H9 (cell line): ENCODE data around the gene TNFRSF4. TPM values are rescaled to one million over a fixed set of nuclear protein-coding genes. Genes with fewer than 3 reads are reported as not detected.

Experiments used
- DNase-seq: peaks from one replicate; pipeline ENCODE4 v3.0.0-alpha.2; 2017
- H2AFZ ChIP-seq: one replicate; pipeline ENCODE4 v1.6.1; 2013; ENCODE audit warnings: mild to moderate bottlenecking, low read length, control low read depth, moderate library complexity
- H2AK5ac ChIP-seq: 2 replicates; pipeline ENCODE4 v1.6.1; 2013; ENCODE audit warnings: low read length, control low read depth, mixed read lengths; ENCODE audit not compliant: insufficient read length
- H2BK120ac ChIP-seq: one replicate; pipeline ENCODE4 v1.6.1; 2013; ENCODE audit warnings: low read depth, mild to moderate bottlenecking, low read length, control low read depth, inconsistent platforms; ENCODE audit not compliant: poor library complexity, severe bottlenecking
- H2BK12ac ChIP-seq: 2 replicates; pipeline ENCODE4 v1.6.1; 2013; ENCODE audit warnings: low read length, control low read depth, mixed read lengths, low read depth; ENCODE audit not compliant: insufficient read length
- H2BK15ac ChIP-seq: 2 replicates; pipeline ENCODE4 v1.6.1; 2013; ENCODE audit warnings: low read depth, low read length, control low read depth
- H2BK20ac ChIP-seq: one replicate; pipeline ENCODE4 v1.6.1; 2013; ENCODE audit warnings: low read depth, mild to moderate bottlenecking, low read length, control low read depth, inconsistent platforms; ENCODE audit not compliant: poor library complexity, severe bottlenecking
- H2BK5ac ChIP-seq: 2 replicates; pipeline ENCODE4 v1.6.1; 2013; ENCODE audit warnings: low read length, control low read depth, mixed read lengths; ENCODE audit not compliant: insufficient read length
- H3K14ac ChIP-seq: 2 replicates; pipeline ENCODE4 v1.6.1; 2013; ENCODE audit warnings: low read length, control low read depth; ENCODE audit not compliant: insufficient read depth
- H3K18ac ChIP-seq: 2 replicates; pipeline ENCODE4 v1.6.1; 2013; ENCODE audit warnings: low read depth, mild to moderate bottlenecking, mixed read lengths, low read length, control low read depth; ENCODE audit not compliant: insufficient read length
- H3K23ac ChIP-seq: 2 replicates; pipeline ENCODE4 v1.6.1; 2013; ENCODE audit warnings: low read length, control low read depth, mixed read lengths, low read depth; ENCODE audit not compliant: insufficient read length
- H3K23me2 ChIP-seq: 2 replicates; pipeline ENCODE4 v1.6.1; 2013; ENCODE audit warnings: low read depth, mild to moderate bottlenecking, mixed read lengths, low read length, control low read depth; ENCODE audit not compliant: insufficient read length, poor library complexity, severe bottlenecking
- H3K27ac ChIP-seq: 2 replicates; pipeline ENCODE4 v1.5.1; 2013; ENCODE audit warnings: low read length, control low read depth, mixed read lengths, low read depth; ENCODE audit not compliant: insufficient read length
- H3K27me3 ChIP-seq: 2 replicates; pipeline ENCODE4 v1.6.1; 2013; ENCODE audit warnings: low read length, control low read depth, inconsistent platforms; ENCODE audit not compliant: insufficient read depth
- H3K4ac ChIP-seq: 2 replicates; pipeline ENCODE4 v1.6.1; 2013; ENCODE audit warnings: low read depth, mild to moderate bottlenecking, control low read depth, inconsistent platforms, low read length, moderate library complexity
- H3K4me1 ChIP-seq: 2 replicates; pipeline ENCODE4 v1.6.1; 2013; ENCODE audit warnings: low read length, control low read depth, inconsistent platforms; ENCODE audit not compliant: insufficient read depth
- H3K4me2 ChIP-seq: 2 replicates; pipeline ENCODE4 v1.6.1; 2013; ENCODE audit warnings: low read length, control low read depth, mixed read lengths; ENCODE audit not compliant: insufficient read length, insufficient read depth
- H3K56ac ChIP-seq: 2 replicates; pipeline ENCODE4 v1.6.1; 2013; ENCODE audit warnings: low read depth, mild to moderate bottlenecking, mixed read lengths, low read length, control low read depth; ENCODE audit not compliant: insufficient read length
- H3K79me1 ChIP-seq: 2 replicates; pipeline ENCODE4 v1.6.1; 2013; ENCODE audit warnings: low read depth, mild to moderate bottlenecking, moderate library complexity, low read length, control low read depth, inconsistent platforms; ENCODE audit not compliant: insufficient read depth, poor library complexity, severe bottlenecking
- H3K79me2 ChIP-seq: 2 replicates; pipeline ENCODE4 v1.6.1; 2013; ENCODE audit warnings: low read length, control low read depth, inconsistent platforms; ENCODE audit not compliant: insufficient read depth
- H3K9ac ChIP-seq: 2 replicates; pipeline ENCODE4 v1.6.1; 2013; ENCODE audit warnings: low read length, control low read depth, mixed read lengths; ENCODE audit not compliant: insufficient read length; ENCODE audit errors: extremely low read depth
- H3K9me3 ChIP-seq: one replicate; pipeline ENCODE4 v1.6.1; 2013; ENCODE audit warnings: low read depth, low read length, inconsistent platforms; ENCODE audit not compliant: control insufficient read depth
- H3T11ph ChIP-seq: one replicate; pipeline ENCODE4 v1.6.1; 2013; ENCODE audit warnings: mild to moderate bottlenecking, low read length, control low read depth, inconsistent platforms
- H4K20me1 ChIP-seq: one replicate; pipeline ENCODE4 v1.6.1; 2013; ENCODE audit not compliant: control insufficient read depth, insufficient read length, insufficient read depth
- H4K5ac ChIP-seq: 2 replicates; pipeline ENCODE4 v1.6.1; 2013; ENCODE audit warnings: low read depth, mild to moderate bottlenecking, mixed read lengths, low read length, control low read depth; ENCODE audit not compliant: insufficient read length
- H4K8ac ChIP-seq: replicated peaks from 2 replicates; pipeline ENCODE4 v1.6.1; 2013; ENCODE audit warnings: low read length, control low read depth, mixed read lengths, low read depth; ENCODE audit not compliant: insufficient read length
- H4K91ac ChIP-seq: 2 replicates; pipeline ENCODE4 v1.6.1; 2013; ENCODE audit warnings: low read depth, mild to moderate bottlenecking, moderate library complexity, mixed read lengths, low read length, control low read depth; ENCODE audit not compliant: insufficient read length
- H3K27ac Mint-ChIP-seq, 3 experiments: 2 replicates in 2 of 3; 3 replicates in 1 of 3; pipeline ENCODE4 v1.8.0; 2020 to 2021; ENCODE audit warnings: mixed read lengths in 3 of 3, mild to moderate bottlenecking in 1 of 3, moderate library complexity in 1 of 3
- H3K27me3 Mint-ChIP-seq: 2 replicates; pipeline ENCODE4 v1.8.0; 2021; ENCODE audit warnings: low read depth, mild to moderate bottlenecking, moderate library complexity, mixed read lengths
- H3K36me3 Mint-ChIP-seq, 3 experiments: 2 replicates in 2 of 3; 3 replicates in 1 of 3; pipeline ENCODE4 v1.8.0; 2020 to 2021; ENCODE audit warnings: low read depth in 3 of 3, mixed read lengths in 3 of 3; ENCODE audit not compliant: insufficient read depth in 1 of 3
- H3K4me1 Mint-ChIP-seq, 2 experiments: 2 replicates each; pipeline ENCODE4 v1.8.0; 2020; ENCODE audit warnings: mixed read lengths in 2 of 2
- H3K4me3 Mint-ChIP-seq, 2 experiments: 2 replicates in 1 of 2; 3 replicates in 1 of 2; pipeline ENCODE4 v1.8.0; 2020 to 2021; ENCODE audit warnings: mild to moderate bottlenecking in 2 of 2, mixed read lengths in 2 of 2, moderate library complexity in 1 of 2
- H3K9me3 Mint-ChIP-seq, 2 experiments: 2 replicates in 1 of 2; 3 replicates in 1 of 2; pipeline ENCODE4 v1.8.0; 2020; ENCODE audit warnings: mild to moderate bottlenecking in 2 of 2, mixed read lengths in 2 of 2, moderate library complexity in 1 of 2
- WGBS: extraction: QIAGEN DNeasy Blood & Tissue Kit; methylation state at CpG from one replicate; pipeline ENCODE4 v1.1.7; 2013; ENCODE audit warnings: missing lambda C conversion rate, low lambda C conversion rate, mixed read lengths; ENCODE audit not compliant: insufficient read length; ENCODE audit errors: extremely low coverage; 5-methylcytosine and 5-hydroxymethylcytosine counted together
- total RNA-seq: library from RNA; stranded (reverse); gene quantifications from 2 replicates; pipeline ENCODE4 v1.2.1, GENCODE V29; 2021
- TF ChIP-seq, protein P1 (sequence below): fragments of 200-600 bp; sonication (generic); conservative IDR thresholded peaks from 3 replicates; pipeline ENCODE4 v1.8.0; 2021; ENCODE audit warnings: antibody characterized with exemption, mild to moderate bottlenecking

TNFRSF4 gene
- total RNA-seq, 1 experiment from 2014 or later = 0.24 TPM

DNA sequence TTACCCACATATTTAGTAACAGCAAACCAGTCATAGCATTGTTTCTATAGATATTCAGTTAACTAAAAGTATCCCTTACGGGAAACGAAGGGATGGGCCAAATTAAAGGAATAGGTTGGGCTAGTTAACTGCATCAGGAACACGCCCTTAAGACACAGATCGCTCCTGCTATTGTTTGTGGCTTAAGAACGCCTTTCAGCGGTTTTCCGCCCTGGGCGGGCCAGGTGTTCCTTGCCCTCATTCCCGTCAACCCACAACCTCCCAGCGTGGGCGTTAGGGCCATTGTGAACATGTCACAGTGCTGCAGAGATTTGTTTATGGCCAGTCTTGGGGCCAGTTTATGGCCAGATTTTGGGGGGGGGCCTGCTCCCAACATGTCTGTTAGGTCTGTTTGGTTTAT lies 22.2 kb downstream of the TNFRSF4 start:
- Histone ChIP-seq H3K18ac (no peak overlapping the region), H3K23me2 (no peaks in the 10 kb centered on the region), H3K9me3 (peaks cover 12% of the 10 kb centered on the region), H3K27ac (no peak overlapping the region), H4K8ac (no peak overlapping the region), H3K4me1 (no peaks in the 10 kb centered on the region), H4K20me1 (no peaks in the 10 kb centered on the region), H2BK15ac (no peak overlapping the region), H3K56ac (no peak overlapping the region), H3K23ac (no peak overlapping the region), H3K79me2 (no peaks in the 10 kb centered on the region), H2AFZ (no peak overlapping the region), H3K4ac (no peak overlapping the region), H3K27me3 (no peaks in the 10 kb centered on the region), H2BK20ac (no peak overlapping the region), H2AK5ac (no peak overlapping the region), H3T11ph (no peak overlapping the region), H3K4me2 (no peak overlapping the region), H2BK120ac (no peak overlapping the region), H4K91ac (no peak overlapping the region), H4K5ac (no peak overlapping the region), H2BK12ac (no peak overlapping the region), H3K79me1 (no peaks in the 10 kb centered on the region), H3K9ac (no peak overlapping the region), H3K14ac (no peak overlapping the region), H2BK5ac (no peak overlapping the region)
- Mint-ChIP-seq H3K27me3 (peaks cover 48% of the 10 kb centered on the region), H3K27ac (no peak overlapping the region), H3K4me1 (no peaks in the 10 kb centered on the region), H3K36me3 (peaks cover 0 to 8% (median 7%) of the 10 kb centered on the region in 3 experiments; a peak in 6 of 7 replicates), H3K4me3 (no peak overlapping the region), H3K9me3 (peaks cover 38 to 46% of the 10 kb centered on the region in 2 experiments)
- TF ChIP-seq, protein P1, sequence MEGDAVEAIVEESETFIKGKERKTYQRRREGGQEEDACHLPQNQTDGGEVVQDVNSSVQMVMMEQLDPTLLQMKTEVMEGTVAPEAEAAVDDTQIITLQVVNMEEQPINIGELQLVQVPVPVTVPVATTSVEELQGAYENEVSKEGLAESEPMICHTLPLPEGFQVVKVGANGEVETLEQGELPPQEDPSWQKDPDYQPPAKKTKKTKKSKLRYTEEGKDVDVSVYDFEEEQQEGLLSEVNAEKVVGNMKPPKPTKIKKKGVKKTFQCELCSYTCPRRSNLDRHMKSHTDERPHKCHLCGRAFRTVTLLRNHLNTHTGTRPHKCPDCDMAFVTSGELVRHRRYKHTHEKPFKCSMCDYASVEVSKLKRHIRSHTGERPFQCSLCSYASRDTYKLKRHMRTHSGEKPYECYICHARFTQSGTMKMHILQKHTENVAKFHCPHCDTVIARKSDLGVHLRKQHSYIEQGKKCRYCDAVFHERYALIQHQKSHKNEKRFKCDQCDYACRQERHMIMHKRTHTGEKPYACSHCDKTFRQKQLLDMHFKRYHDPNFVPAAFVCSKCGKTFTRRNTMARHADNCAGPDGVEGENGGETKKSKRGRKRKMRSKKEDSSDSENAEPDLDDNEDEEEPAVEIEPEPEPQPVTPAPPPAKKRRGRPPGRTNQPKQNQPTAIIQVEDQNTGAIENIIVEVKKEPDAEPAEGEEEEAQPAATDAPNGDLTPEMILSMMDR = no peak
- WGBS = no CpG with 5 or more reads among the region's 11 CpGs
- DNase-seq = no peak
